ENCODE measurements around the gene CCDC51. TPM values are rescaled to one million over a fixed set of nuclear protein-coding genes. Genes with fewer than 3 reads are reported as not detected.

CCDC51 gene
- total and polyA plus RNA-seq, 2 of the 13 experiments (the other 11 are each of a cell fraction or from before 2014, with no cell fraction given): 18.1 to 29.4 TPM

DNA sequence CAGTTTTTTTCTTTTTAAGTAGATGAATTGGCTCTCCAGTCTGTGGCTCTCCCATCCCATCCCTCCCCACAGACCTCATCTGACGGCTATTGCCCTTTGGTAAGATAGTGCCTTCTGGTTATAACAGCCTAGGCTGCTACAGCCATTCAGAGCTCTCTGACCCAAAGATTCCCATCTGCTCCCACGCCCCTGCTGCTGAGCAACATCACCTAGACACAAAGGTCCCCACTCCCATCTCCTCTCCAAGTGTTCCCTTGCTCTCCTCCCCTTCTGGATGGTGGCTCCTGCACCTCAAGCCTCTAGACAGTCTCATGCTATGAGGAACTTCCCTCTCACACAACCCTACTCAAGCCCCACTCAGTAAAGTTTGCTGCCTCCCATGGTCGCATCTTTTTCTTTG lies 44.2 kb downstream of the CCDC51 start:
- Histone ChIP-seq H2AFZ (ENCODE audit: low read length) (no peak overlapping the region), H3K27me3 (ENCODE audit: control insufficient read depth in 1 of 2, insufficient read depth in 2 of 2, low read length in 2 of 2) (no peaks in the 10 kb centered on the region; a peak in 1 of 5 replicates), H3K4me1 (ENCODE audit: insufficient read depth, low read length) (peaks cover 17% of the 10 kb centered on the region), H3K9me3 (ENCODE audit: low read length) (no peaks in the 10 kb centered on the region), H3K36me3 (replicated peaks in 1 of 2; ENCODE audit: control insufficient read depth in 1 of 2, insufficient read depth in 2 of 2, low read length in 2 of 2) (no peaks in the 10 kb centered on the region), H4K20me1 (ENCODE audit: insufficient read depth, low read length) (peaks cover 4% of the 10 kb centered on the region; the same call in 1 of the 2 replicates), H3K4me2 (ENCODE audit: low read depth, low read length) (no peak overlapping the region), H3K27ac (ENCODE audit: extremely low read length, insufficient read depth, low read length) (no peak overlapping the region), H3K4me3 (replicated peaks in 1 of 3; ENCODE audit: insufficient read depth in 1 of 3, low read depth in 2 of 3, low read length in 3 of 3) (no peak overlapping the region), H3K9ac (ENCODE audit: insufficient read depth, low read depth, low read length) (no peak overlapping the region), H3K79me2 (ENCODE audit: insufficient read depth, low read length) (no peaks in the 10 kb centered on the region)
- DNase-seq (ENCODE audit: low spot score) (no peak), FAIRE-seq (no peak), ATAC-seq (no peak)
- 20% methylated on average over 3 of the region's 3 CpGs for WGBS (ENCODE audit: low lambda C conversion rate)
- intact Hi-C loops (cut with micrococcal nuclease; ENCODE audit: unreplicated experiment) (no loop called here), in situ Hi-C loops (cut with HindIII; ENCODE audit: extremely low pct_ligation_motif_present, low pct_unique_long_range_greater_than_20kb) (no loop called here)
- POLR2A ChIA-PET: interaction anchor here (1.0 kb wide), 1 partner anchor 44 kb away, joined by 3 read pairs; the partner anchor contains the start of genes CCDC51 and TMA7
- BruUV-seq (replicated peaks): no TSS peak
- TF ChIP-seq ZBTB42 (CRISPR knock-in tag; IDR thresholded peaks at IDR 0.05) (no peak), ZNF546 (CRISPR knock-in tag; conservative IDR thresholded peaks at IDR 0.05) (no peak), ZNF207 (IDR thresholded peaks at IDR 0.05; ENCODE audit: borderline replicate concordance) (no peak), TAF15 (IDR thresholded peaks at IDR 0.05; ENCODE audit: low read depth, low read length, poor library complexity, severe bottlenecking) (no peak)
- CTCF ChIA-PET (ENCODE audit: low intra/inter-chr PET ratio, low total read pairs): no interaction called here

DNA sequence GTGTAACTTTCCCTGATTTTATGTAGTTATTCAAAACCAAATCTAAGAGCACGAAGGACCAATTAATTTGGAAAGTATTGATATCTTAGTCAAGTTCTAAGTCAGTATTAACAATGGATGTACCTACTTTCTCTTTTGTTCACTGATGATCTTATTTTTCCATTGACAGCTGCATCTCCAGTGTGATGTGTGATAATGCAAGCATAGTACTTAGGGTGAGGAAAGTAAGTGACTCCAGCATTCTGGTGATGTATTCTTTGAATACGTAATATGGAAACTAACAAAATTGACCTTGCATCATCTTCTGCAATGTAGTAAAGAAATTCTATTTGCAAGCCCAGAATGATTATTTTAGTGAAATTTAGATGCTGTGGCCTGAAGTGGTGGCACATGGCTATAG lies 45.5 kb downstream of the CCDC51 start:
- in situ Hi-C loops (cut with HindIII; ENCODE audit: extremely low pct_ligation_motif_present, low pct_unique_long_range_greater_than_20kb): no loop called here
- Histone ChIP-seq H4K20me1 (ENCODE audit: insufficient read depth, low read length) (peaks cover 4% of the 10 kb centered on the region; the same call in 1 of the 2 replicates), H3K36me3 (replicated peaks in 1 of 2; ENCODE audit: control insufficient read depth in 1 of 2, insufficient read depth in 2 of 2, low read length in 2 of 2) (no peaks in the 10 kb centered on the region), H2AFZ (ENCODE audit: low read length) (no peak overlapping the region), H3K79me2 (ENCODE audit: insufficient read depth, low read length) (no peaks in the 10 kb centered on the region), H3K4me3 (replicated peaks in 1 of 3; ENCODE audit: insufficient read depth in 1 of 3, low read depth in 2 of 3, low read length in 3 of 3) (no peak overlapping the region), H3K9me3 (ENCODE audit: low read length) (no peaks in the 10 kb centered on the region), H3K4me2 (ENCODE audit: low read depth, low read length) (no peak overlapping the region), H3K27me3 (ENCODE audit: control insufficient read depth in 1 of 2, insufficient read depth in 2 of 2, low read length in 2 of 2) (no peaks in the 10 kb centered on the region; a peak in 1 of 5 replicates), H3K9ac (ENCODE audit: insufficient read depth, low read depth, low read length) (no peak overlapping the region), H3K27ac (ENCODE audit: extremely low read length, insufficient read depth, low read length) (no peak overlapping the region), H3K4me1 (ENCODE audit: insufficient read depth, low read length) (peaks cover 20% of the 10 kb centered on the region)
- CTCF ChIA-PET (ENCODE audit: low intra/inter-chr PET ratio, low total read pairs): no interaction called here
- intact Hi-C loops (cut with micrococcal nuclease; ENCODE audit: unreplicated experiment): no loop called here
- no peak for ATAC-seq
- POLR2A ChIA-PET: interaction anchor here (0.9 kb wide), 1 partner anchor 42 kb away, joined by 3 read pairs; no protein-coding TSS in a partner anchor
- no peak for DNase-seq (ENCODE audit: low spot score)
- no TSS peak for BruUV-seq (replicated peaks)
- 42% methylated on average over 2 of the region's 2 CpGs for WGBS (ENCODE audit: low lambda C conversion rate)
- FAIRE-seq: no peak
- TF ChIP-seq, protein P1, sequence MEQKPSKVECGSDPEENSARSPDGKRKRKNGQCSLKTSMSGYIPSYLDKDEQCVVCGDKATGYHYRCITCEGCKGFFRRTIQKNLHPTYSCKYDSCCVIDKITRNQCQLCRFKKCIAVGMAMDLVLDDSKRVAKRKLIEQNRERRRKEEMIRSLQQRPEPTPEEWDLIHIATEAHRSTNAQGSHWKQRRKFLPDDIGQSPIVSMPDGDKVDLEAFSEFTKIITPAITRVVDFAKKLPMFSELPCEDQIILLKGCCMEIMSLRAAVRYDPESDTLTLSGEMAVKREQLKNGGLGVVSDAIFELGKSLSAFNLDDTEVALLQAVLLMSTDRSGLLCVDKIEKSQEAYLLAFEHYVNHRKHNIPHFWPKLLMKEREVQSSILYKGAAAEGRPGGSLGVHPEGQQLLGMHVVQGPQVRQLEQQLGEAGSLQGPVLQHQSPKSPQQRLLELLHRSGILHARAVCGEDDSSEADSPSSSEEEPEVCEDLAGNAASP (CRISPR knock-in tag; IDR thresholded peaks at IDR 0.05; ENCODE audit: borderline replicate concordance): no peak
- TF ChIP-seq PHB2 (IDR thresholded peaks at IDR 0.05; ENCODE audit: partially characterized antibody) (no peak), RBM39 (IDR thresholded peaks at IDR 0.05; ENCODE audit: low read depth, low read length, poor library complexity, severe bottlenecking) (no peak), ZNF558 (CRISPR knock-in tag; IDR thresholded peaks at IDR 0.05; ENCODE audit: borderline replicate concordance) (no peak), GATA4 (IDR thresholded peaks at IDR 0.05; ENCODE audit: borderline replicate concordance, low read depth) (no peak), GABPA (IDR thresholded peaks at IDR 0.05; ENCODE audit: low read depth, low read length) (no peak), GABPA (CRISPR knock-in tag; IDR thresholded peaks at IDR 0.05; ENCODE audit: low read depth) (no peak)
- TF ChIP-seq, protein P2, sequence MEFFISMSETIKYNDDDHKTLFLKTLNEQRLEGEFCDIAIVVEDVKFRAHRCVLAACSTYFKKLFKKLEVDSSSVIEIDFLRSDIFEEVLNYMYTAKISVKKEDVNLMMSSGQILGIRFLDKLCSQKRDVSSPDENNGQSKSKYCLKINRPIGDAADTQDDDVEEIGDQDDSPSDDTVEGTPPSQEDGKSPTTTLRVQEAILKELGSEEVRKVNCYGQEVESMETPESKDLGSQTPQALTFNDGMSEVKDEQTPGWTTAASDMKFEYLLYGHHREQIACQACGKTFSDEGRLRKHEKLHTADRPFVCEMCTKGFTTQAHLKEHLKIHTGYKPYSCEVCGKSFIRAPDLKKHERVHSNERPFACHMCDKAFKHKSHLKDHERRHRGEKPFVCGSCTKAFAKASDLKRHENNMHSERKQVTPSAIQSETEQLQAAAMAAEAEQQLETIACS (CRISPR knock-in tag; IDR thresholded peaks at IDR 0.05): no peak
- TF ChIP-seq, protein P3, sequence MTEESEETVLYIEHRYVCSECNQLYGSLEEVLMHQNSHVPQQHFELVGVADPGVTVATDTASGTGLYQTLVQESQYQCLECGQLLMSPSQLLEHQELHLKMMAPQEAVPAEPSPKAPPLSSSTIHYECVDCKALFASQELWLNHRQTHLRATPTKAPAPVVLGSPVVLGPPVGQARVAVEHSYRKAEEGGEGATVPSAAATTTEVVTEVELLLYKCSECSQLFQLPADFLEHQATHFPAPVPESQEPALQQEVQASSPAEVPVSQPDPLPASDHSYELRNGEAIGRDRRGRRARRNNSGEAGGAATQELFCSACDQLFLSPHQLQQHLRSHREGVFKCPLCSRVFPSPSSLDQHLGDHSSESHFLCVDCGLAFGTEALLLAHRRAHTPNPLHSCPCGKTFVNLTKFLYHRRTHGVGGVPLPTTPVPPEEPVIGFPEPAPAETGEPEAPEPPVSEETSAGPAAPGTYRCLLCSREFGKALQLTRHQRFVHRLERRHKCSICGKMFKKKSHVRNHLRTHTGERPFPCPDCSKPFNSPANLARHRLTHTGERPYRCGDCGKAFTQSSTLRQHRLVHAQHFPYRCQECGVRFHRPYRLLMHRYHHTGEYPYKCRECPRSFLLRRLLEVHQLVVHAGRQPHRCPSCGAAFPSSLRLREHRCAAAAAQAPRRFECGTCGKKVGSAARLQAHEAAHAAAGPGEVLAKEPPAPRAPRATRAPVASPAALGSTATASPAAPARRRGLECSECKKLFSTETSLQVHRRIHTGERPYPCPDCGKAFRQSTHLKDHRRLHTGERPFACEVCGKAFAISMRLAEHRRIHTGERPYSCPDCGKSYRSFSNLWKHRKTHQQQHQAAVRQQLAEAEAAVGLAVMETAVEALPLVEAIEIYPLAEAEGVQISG (CRISPR knock-in tag; IDR thresholded peaks at IDR 0.05): no peak

All from HepG2 (cell line).